ENCODE results near the gene EYS.
"Not testable (repeated sequence)": the region's sequence is repeated elsewhere in the genome, so short reads cannot be mapped to it uniquely, and the experiment has no call there.

Gene EYS

DNA sequence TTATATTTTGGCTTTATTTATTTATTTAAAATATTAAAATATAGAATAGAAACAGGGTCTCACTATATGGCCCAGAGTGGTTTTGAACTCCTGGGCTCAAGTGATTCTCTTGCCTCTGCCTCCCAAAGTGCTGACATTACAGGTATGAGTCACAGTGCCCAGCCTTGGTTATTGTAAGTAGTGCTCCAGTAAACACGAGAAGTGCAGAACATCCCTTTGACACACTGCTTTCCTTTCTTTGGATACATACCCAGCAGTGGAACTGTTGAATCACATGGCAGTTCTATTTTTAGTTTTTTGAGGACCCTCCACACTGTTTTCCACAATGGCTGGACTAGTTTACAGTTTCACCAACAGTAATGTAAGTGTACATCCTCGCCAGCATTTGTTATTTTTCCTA is 1867.5 kb downstream of the EYS start:
- TF ChIP-seq, protein P1, sequence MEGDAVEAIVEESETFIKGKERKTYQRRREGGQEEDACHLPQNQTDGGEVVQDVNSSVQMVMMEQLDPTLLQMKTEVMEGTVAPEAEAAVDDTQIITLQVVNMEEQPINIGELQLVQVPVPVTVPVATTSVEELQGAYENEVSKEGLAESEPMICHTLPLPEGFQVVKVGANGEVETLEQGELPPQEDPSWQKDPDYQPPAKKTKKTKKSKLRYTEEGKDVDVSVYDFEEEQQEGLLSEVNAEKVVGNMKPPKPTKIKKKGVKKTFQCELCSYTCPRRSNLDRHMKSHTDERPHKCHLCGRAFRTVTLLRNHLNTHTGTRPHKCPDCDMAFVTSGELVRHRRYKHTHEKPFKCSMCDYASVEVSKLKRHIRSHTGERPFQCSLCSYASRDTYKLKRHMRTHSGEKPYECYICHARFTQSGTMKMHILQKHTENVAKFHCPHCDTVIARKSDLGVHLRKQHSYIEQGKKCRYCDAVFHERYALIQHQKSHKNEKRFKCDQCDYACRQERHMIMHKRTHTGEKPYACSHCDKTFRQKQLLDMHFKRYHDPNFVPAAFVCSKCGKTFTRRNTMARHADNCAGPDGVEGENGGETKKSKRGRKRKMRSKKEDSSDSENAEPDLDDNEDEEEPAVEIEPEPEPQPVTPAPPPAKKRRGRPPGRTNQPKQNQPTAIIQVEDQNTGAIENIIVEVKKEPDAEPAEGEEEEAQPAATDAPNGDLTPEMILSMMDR (conservative IDR thresholded peaks at IDR 0.05): no peak
- TF ChIP-seq ZFX (IDR thresholded peaks at IDR 0.05): no peak
- H3K27ac ChIP-seq: no peak overlapping the region

DNA sequence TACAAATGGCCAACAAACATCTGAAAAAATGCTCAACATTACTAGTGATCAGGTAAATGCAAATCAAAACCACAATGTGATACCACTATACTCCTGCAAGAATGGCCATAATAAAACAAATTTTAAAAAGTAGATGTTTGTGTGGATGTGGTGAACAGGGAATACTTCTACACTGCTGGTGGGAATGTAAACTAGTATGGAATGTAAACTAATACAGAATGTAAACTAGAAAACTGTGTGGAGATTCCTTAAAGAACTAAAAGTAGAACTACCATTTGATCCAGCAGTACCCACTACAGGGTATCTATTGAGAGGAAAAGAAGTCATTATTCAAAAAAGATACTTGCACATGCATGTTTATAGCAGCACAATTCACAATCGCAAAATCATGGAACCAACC is 1878.3 kb downstream of the EYS start:
- H3K27ac ChIP-seq: not testable (repeated sequence)

DNA sequence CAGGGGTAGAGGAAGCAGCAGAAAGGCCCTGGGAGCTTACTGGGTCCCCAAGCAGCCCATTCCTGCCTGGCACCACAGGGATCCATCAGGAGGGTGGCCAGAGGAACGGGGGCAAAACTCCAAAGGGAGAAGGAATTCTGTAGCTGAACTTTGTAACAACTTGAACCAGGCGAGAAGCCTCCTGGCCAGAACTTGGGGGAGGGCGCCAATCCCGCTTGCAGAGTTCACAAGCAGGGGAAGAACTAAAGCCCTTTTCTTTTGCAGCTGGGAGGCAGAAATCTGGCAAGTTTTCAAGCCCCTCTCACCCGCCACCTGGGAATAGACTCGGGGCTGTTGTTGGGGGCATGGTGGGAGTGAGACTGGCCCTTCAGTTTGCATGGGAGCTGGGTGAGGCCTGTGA is 1882.3 kb downstream of the EYS start:
- no peak overlapping the region for H3K27ac ChIP-seq
- TF ChIP-seq ZFX (IDR thresholded peaks at IDR 0.05): no peak
- TF ChIP-seq, protein P1 (conservative IDR thresholded peaks at IDR 0.05): no peak

DNA sequence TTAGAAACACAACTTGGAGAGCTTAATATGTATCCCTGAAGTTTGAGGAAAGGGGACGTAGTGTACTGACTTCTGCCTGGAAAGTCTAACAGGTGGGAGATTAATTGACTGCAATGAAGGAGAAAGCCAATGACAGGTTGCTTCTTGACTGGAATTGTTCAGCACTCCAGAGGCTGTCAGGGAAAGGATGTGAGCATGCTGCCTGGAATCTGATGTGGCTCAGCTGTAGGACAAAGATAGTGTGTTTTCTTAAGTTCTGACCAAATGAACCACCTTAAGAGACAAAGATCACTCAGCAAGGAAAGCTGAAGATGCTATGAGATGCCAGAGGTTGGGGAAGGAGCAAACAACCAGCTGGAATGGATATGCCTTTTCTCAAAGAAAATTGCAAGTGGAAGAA is 1885.6 kb downstream of the EYS start:
- H3K27ac ChIP-seq: no peak overlapping the region
- TF ChIP-seq, protein P1 (conservative IDR thresholded peaks at IDR 0.05): no peak
- no peak for TF ChIP-seq ZFX (IDR thresholded peaks at IDR 0.05)

DNA sequence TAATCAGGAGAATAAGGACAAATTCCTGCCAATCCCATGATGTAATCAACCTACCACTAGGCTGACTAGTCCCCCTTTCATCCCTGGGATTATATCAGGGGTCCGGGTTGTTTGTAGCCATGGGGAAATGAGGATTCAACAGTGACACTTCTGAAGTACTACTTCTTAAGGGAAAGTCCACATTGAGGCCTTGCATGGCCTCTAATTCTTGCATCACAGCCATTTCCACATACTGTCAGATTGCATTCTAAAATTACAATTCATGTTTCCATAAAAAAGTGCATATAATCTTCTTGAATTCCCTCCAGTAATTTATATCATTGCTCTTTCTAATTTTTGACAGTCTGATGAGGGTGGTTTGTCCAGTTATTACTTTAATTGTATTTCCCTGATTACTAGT is 1887.2 kb downstream of the EYS start:
- H3K27ac ChIP-seq: no peak overlapping the region
- TF ChIP-seq ZFX (IDR thresholded peaks at IDR 0.05): no peak
- TF ChIP-seq, protein P1 (conservative IDR thresholded peaks at IDR 0.05): no peak

DNA sequence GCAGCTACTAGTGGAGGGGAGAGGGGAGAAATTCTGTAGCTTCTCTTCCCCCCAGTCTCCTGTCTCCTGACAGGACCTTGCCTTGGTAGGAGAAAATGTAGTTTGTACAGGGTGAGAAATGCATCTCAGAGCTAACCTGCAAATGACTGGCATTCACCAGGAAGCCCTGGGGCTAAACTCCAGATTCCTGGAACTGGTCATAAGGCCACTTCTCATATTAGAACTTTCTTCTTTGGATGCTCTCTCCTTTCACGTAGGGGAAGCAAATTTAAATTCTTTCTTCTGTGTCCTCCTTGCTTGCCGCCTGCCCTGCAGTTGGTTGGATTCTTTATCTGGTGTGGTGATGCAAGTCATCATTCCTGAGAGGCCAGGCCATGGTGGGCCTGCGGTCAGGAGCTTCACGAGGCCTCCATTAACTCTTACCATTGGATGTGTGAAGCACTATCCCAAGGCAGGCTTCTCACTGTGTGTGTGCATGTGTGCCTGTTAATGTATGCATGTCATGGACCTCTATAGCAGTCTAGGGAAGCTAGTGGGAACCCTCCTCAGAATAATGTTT is 1889.5 kb downstream of the EYS start:
- TF ChIP-seq, protein P1 (conservative IDR thresholded peaks at IDR 0.05): no peak
- no peak for TF ChIP-seq ZFX (IDR thresholded peaks at IDR 0.05)
- H3K27ac ChIP-seq: no peak overlapping the region

DNA sequence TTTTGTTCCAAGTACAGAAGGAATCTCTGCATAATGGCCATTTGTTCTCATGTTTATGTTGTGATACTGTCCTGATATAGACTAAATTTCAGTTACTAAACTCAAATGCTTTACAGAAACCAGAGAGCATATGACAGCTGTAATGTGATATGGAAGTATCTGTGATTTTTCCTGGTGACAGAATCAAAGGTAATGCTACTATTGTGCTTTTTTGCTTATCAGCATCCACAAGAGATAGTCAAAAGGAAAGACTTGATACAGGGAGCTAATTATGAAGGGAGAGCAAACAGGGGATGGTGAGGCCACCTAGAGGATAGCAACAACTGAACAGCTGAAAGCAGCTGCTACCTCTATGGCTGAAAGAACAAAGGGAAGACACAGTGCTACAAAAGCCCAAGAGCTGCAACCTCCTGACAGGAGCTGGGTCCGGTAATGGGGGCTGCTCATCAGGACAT is 1890.0 kb downstream of the EYS start:
- TF ChIP-seq, protein P1 (conservative IDR thresholded peaks at IDR 0.05): peak; percentile 23
- TF ChIP-seq ZFX (IDR thresholded peaks at IDR 0.05): no peak
- no peak overlapping the region for H3K27ac ChIP-seq

DNA sequence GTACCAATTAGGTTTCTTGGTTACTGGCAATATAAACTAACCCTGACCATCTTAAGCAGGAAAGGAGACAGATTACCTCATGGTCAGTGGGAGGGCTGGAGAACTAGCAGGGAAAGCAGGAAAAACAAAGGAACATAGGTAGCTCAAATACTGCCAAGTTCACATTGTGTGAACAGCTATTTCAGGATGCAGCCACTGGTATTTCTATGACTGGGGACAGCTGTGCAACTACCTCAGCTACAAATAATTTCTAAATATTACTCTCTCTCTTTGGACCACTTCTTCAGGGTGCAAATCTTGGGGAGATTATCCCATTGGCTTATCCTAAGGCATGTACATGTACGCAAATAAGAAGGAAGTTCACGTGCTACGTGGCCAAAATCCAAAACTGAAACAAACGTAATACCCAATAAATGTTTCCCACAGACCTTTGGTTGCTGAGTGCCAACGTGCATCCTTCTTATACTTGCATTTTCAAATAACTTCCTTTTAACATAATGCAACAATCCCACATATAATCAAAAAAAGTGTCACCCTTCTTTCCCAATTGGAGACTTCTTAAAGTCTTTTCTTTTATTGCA is 1890.5 kb downstream of the EYS start:
- H3K27ac ChIP-seq: no peak overlapping the region
- TF ChIP-seq, protein P1 (conservative IDR thresholded peaks at IDR 0.05): no peak
- TF ChIP-seq ZFX (IDR thresholded peaks at IDR 0.05): no peak

Measured in C4-2B (cell line).